ENCODE measurements around the gene HPN. TPM values are rescaled to one million over a fixed set of nuclear protein-coding genes. Genes with fewer than 3 reads are reported as not detected.
A peak's percentile ranks its signal among the peaks of the same experiment; 100 is the strongest.
"Not testable (repeated sequence)": the region's sequence is repeated elsewhere in the genome, so short reads cannot be mapped to it uniquely, and the experiment has no call there.

Gene HPN
- total RNA-seq, result not detected in 2 replicates
- polyA plus RNA-seq (2012), result not detected

- DNase-seq (ENCODE audit: low read depth), result no peak
Observed at GRCh38 chr19:35041548-35042055, at the start of gene HPN. TSS of gene HPN (plus strand) at chr19:35041721. CDS start at chr19:35042507, 786 bp downstream.

- not testable (repeated sequence) for DNase-seq (ENCODE audit: low read depth)
Observed at GRCh38 chr19:34992582-34992981, 48.9 kb upstream of the HPN start.

- no peak for DNase-seq (ENCODE audit: low read depth)
Observed at GRCh38 chr19:34994286-34994642, 47.3 kb upstream of the HPN start.

GRCh38 chr19:34994643-34995541 is 46.6 kb upstream of the HPN start:
- DNase-seq (ENCODE audit: low read depth), result no peak

- no peak for DNase-seq (ENCODE audit: low read depth)
Observed at GRCh38 chr19:34995551-34995950, 46.0 kb upstream of the HPN start.

GRCh38 chr19:34997071-34997617 is 44.4 kb upstream of the HPN start:
- DNase-seq (ENCODE audit: low read depth), result no peak

- DNase-seq (ENCODE audit: low read depth), result not testable (repeated sequence)
Observed at GRCh38 chr19:34998224-34998623, 43.3 kb upstream of the HPN start.

- no peak for DNase-seq (ENCODE audit: low read depth)
Observed at GRCh38 chr19:34998777-34999497, 42.6 kb upstream of the HPN start.

GRCh38 chr19:34999498-35000337 is 41.8 kb upstream of the HPN start, which contains the start of gene GRAMD1A:
TSS of gene GRAMD1A (plus strand) at chr19:35000323. CDS start at chr19:35000479, 156 bp downstream.
- DNase-seq (ENCODE audit: low read depth), result peak; percentile 86

GRCh38 chr19:35000338-35000646 is 41.2 kb upstream of the HPN start:
- no peak for DNase-seq (ENCODE audit: low read depth)

GRCh38 chr19:35000647-35001501 is 40.6 kb upstream of the HPN start:
- peak; percentile 43 for DNase-seq (ENCODE audit: low read depth)

- no peak for DNase-seq (ENCODE audit: low read depth)
Observed at GRCh38 chr19:35002037-35002535, 39.4 kb upstream of the HPN start.

- no peak for DNase-seq (ENCODE audit: low read depth)
Observed at GRCh38 chr19:35004517-35005255, 36.8 kb upstream of the HPN start.

GRCh38 chr19:35005256-35005977 is 36.1 kb upstream of the HPN start:
- DNase-seq (ENCODE audit: low read depth), result no peak

- DNase-seq (ENCODE audit: low read depth), result not testable (repeated sequence)
Observed at GRCh38 chr19:35006007-35006341, 35.5 kb upstream of the HPN start.

GRCh38 chr19:35006342-35006998 is 35.1 kb upstream of the HPN start:
- no peak for DNase-seq (ENCODE audit: low read depth)

GRCh38 chr19:35006999-35007365 is 34.5 kb upstream of the HPN start:
- no peak for DNase-seq (ENCODE audit: low read depth)

- not testable (repeated sequence) for DNase-seq (ENCODE audit: low read depth)
Observed at GRCh38 chr19:35007427-35007826, 34.1 kb upstream of the HPN start.

All from myocyte (in vitro differentiated cells).